HEK293 (cell line): ENCODE results near the gene CFAP299.

ENCODE experiments used
- BCL11A ChIP-seq: fragments of 450-650 bp; formaldehyde crosslinking; IDR thresholded peaks from 2 replicates; pipeline ENCODE4 v1.5.1; 2016; ENCODE audit warnings: low read depth, missing biosample characterization, missing genetic modification characterization
- SCRT1 ChIP-seq: fragments of 450-650 bp; formaldehyde crosslinking; IDR thresholded peaks from 2 replicates; pipeline ENCODE4 v1.5.1; 2016; ENCODE audit warnings: missing biosample characterization, missing genetic modification characterization, borderline replicate concordance
- ZBTB10 ChIP-seq: fragments of 450-650 bp; formaldehyde crosslinking; IDR thresholded peaks from 2 replicates; pipeline ENCODE4 v1.5.1; 2016; ENCODE audit warnings: missing biosample characterization, missing genetic modification characterization
- ZBTB48 ChIP-seq: fragments of 450-650 bp; formaldehyde crosslinking; IDR thresholded peaks from 2 replicates; pipeline ENCODE4 v1.5.1; 2016; ENCODE audit warnings: missing biosample characterization, missing genetic modification characterization
- ZBTB7A ChIP-seq: fragments of 450-650 bp; formaldehyde crosslinking; IDR thresholded peaks from 2 replicates; pipeline ENCODE4 v1.5.1; 2016; ENCODE audit warnings: low read depth, missing biosample characterization, missing genetic modification characterization
- ZFP3 ChIP-seq: fragments of 450-650 bp; formaldehyde crosslinking; IDR thresholded peaks from 2 replicates; pipeline ENCODE4 v1.5.1; 2016; ENCODE audit warnings: low read depth, missing biosample characterization, missing genetic modification characterization
- ZNF248 ChIP-seq: fragments of 450-650 bp; formaldehyde crosslinking; IDR thresholded peaks from 2 replicates; pipeline ENCODE4 v1.5.1; 2017; ENCODE audit warnings: missing biosample characterization, missing genetic modification characterization
- ZNF274 ChIP-seq, 2 experiments: fragments of 200-500 bp in 1 of 2; fragments of 450-650 bp in 1 of 2; sonication (Bioruptor generic) in 1 of 2; formaldehyde crosslinking in 1 of 2; IDR thresholded peaks; 2 replicates each; pipeline versions ENCODE4 v1.5.1 to v1.6.1; 2014 to 2016; ENCODE audit warnings: borderline replicate concordance in 1 of 2, inconsistent platforms in 1 of 2, low read length in 1 of 2, missing biosample characterization in 1 of 2, missing genetic modification characterization in 1 of 2
- ZNF341 ChIP-seq: fragments of 450-650 bp; formaldehyde crosslinking; IDR thresholded peaks from 2 replicates; pipeline ENCODE4; 2016; ENCODE audit warnings: low read depth, missing biosample characterization, missing genetic modification characterization
- ZNF561 ChIP-seq: fragments of 450-650 bp; IDR thresholded peaks from 2 replicates; pipeline ENCODE4 v1.5.1; 2018; ENCODE audit warnings: missing biosample characterization, missing genetic modification characterization, borderline replicate concordance
- TF ChIP-seq, protein P1 (sequence below): fragments of 450-650 bp; formaldehyde crosslinking; IDR thresholded peaks from 2 replicates; pipeline ENCODE4 v1.5.1; 2016; ENCODE audit warnings: missing biosample characterization, missing genetic modification characterization
- TF ChIP-seq, protein P2 (sequence below): sonication (generic); formaldehyde crosslinking; IDR thresholded peaks from 2 replicates; pipeline ENCODE4 v1.8.1; 2022; ENCODE audit warnings: mild to moderate bottlenecking, moderate library complexity, missing genetic modification reagents

GRCh38 chr4:80798082-80798481 is 462.6 kb downstream of the CFAP299 start:
- TF ChIP-seq ZNF274 (IDR thresholded peaks at IDR 0.05; ENCODE audit: low read length) (no peak), ZNF274 (tag by site-specific recombination; IDR thresholded peaks at IDR 0.05; ENCODE audit: borderline replicate concordance) (no peak), ZBTB48 (tag by site-specific recombination) (no peak), SCRT1 (tag by site-specific recombination) (no peak), BCL11A (tag by site-specific recombination) (no peak), ZFP3 (tag by site-specific recombination) (no peak), ZBTB7A (tag by site-specific recombination) (no peak), ZNF561 (tag by site-specific recombination) (no peak), ZNF341 (tag by site-specific recombination) (no peak), ZNF248 (no peak), ZBTB10 (tag by site-specific recombination) (no peak)
- TF ChIP-seq, protein P1, sequence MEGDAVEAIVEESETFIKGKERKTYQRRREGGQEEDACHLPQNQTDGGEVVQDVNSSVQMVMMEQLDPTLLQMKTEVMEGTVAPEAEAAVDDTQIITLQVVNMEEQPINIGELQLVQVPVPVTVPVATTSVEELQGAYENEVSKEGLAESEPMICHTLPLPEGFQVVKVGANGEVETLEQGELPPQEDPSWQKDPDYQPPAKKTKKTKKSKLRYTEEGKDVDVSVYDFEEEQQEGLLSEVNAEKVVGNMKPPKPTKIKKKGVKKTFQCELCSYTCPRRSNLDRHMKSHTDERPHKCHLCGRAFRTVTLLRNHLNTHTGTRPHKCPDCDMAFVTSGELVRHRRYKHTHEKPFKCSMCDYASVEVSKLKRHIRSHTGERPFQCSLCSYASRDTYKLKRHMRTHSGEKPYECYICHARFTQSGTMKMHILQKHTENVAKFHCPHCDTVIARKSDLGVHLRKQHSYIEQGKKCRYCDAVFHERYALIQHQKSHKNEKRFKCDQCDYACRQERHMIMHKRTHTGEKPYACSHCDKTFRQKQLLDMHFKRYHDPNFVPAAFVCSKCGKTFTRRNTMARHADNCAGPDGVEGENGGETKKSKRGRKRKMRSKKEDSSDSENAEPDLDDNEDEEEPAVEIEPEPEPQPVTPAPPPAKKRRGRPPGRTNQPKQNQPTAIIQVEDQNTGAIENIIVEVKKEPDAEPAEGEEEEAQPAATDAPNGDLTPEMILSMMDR (tag by site-specific recombination) = no peak
- TF ChIP-seq, protein P2, sequence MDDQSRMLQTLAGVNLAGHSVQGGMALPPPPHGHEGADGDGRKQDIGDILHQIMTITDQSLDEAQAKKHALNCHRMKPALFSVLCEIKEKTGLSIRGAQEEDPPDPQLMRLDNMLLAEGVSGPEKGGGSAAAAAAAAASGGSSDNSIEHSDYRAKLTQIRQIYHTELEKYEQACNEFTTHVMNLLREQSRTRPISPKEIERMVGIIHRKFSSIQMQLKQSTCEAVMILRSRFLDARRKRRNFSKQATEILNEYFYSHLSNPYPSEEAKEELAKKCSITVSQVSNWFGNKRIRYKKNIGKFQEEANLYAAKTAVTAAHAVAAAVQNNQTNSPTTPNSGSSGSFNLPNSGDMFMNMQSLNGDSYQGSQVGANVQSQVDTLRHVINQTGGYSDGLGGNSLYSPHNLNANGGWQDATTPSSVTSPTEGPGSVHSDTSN (CRISPR knock-in tag) = no peak
